SK-N-SH treated with all-trans-retinoic acid at 6 μM for 48 hours (cell line): ENCODE measurements around the gene IER3.

Source experiments
- ATAC-seq: fragments of 200-7000 bp; cut with Tn5 transposase; 3 replicates; pipeline ENCODE4 v1.9.1; 2020; ENCODE audit warnings: mild to moderate bottlenecking, moderate library complexity
- ARNTL ChIP-seq: fragments of 450-650 bp; formaldehyde crosslinking; IDR thresholded peaks from 2 replicates; pipeline ENCODE4 v1.5.0; 2020; ENCODE audit warnings: low read depth, mild to moderate bottlenecking, moderate library complexity, borderline replicate concordance
- BACH2 ChIP-seq: fragments of 250-450 bp; sonication (Bioruptor Pico); IDR thresholded peaks from 2 replicates; pipeline ENCODE4 v1.9.0; 2021; ENCODE audit warnings: mild to moderate bottlenecking, borderline replicate concordance
- CSDC2 ChIP-seq: fragments of 250-450 bp; sonication (Bioruptor Pico); IDR thresholded peaks from 2 replicates; pipeline ENCODE4 v1.5.0; 2020; ENCODE audit warnings: mild to moderate bottlenecking, moderate library complexity
- ESRRG ChIP-seq: fragments of 250-450 bp; sonication (Bioruptor Pico); IDR thresholded peaks from 2 replicates; pipeline ENCODE4 v1.6.1; 2021; ENCODE audit warnings: mild to moderate bottlenecking
- GLIS3 ChIP-seq: fragments of 250-450 bp; sonication (Bioruptor Pico); IDR thresholded peaks from 2 replicates; pipeline ENCODE4 v1.5.0; 2020; ENCODE audit warnings: mild to moderate bottlenecking, moderate library complexity
- ISL1 ChIP-seq: fragments of 250-450 bp; sonication (Bioruptor Pico); IDR thresholded peaks from 2 replicates; pipeline ENCODE4 v2.1.2; 2022; ENCODE audit warnings: mild to moderate bottlenecking, moderate library complexity
- OSR1 ChIP-seq: fragments of 250-450 bp; sonication (Bioruptor Pico); IDR thresholded peaks from 2 replicates; pipeline ENCODE4 v1.8.0; 2022; ENCODE audit warnings: moderate library complexity, mild to moderate bottlenecking, inconsistent platforms
- PPARA ChIP-seq: fragments of 250-450 bp; sonication (Bioruptor Pico); IDR thresholded peaks from 2 replicates; pipeline ENCODE4 v1.5.0; 2020; ENCODE audit warnings: mild to moderate bottlenecking, borderline replicate concordance
- RARB ChIP-seq: fragments of 250-450 bp; sonication (Bioruptor Pico); IDR thresholded peaks from 2 replicates; pipeline ENCODE4 v1.8.0; 2021; ENCODE audit warnings: mild to moderate bottlenecking, moderate library complexity
- SNAI2 ChIP-seq: fragments of 250-450 bp; sonication (Bioruptor Pico); IDR thresholded peaks from 2 replicates; pipeline ENCODE4 v1.5.0; 2020; ENCODE audit warnings: mild to moderate bottlenecking, moderate library complexity
- TCF4 ChIP-seq: fragments of 250-450 bp; sonication (Bioruptor Pico); IDR thresholded peaks from 2 replicates; pipeline ENCODE4 v1.8.0; 2021; ENCODE audit warnings: mild to moderate bottlenecking, moderate library complexity, borderline replicate concordance
- TOX ChIP-seq: fragments of 250-450 bp; sonication (Bioruptor Pico); IDR thresholded peaks from 2 replicates; pipeline ENCODE4 v1.8.0; 2021; ENCODE audit warnings: mild to moderate bottlenecking, moderate library complexity, borderline replicate concordance
- ZC3H10 ChIP-seq: fragments of 250-450 bp; sonication (Bioruptor Pico); IDR thresholded peaks from 2 replicates; pipeline ENCODE4 v1.5.1; 2021; ENCODE audit warnings: mild to moderate bottlenecking, moderate library complexity
- ZFP3 ChIP-seq: fragments of 250-450 bp; sonication (Bioruptor Pico); IDR thresholded peaks from 2 replicates; pipeline ENCODE4 v1.5.0; 2020; ENCODE audit warnings: mild to moderate bottlenecking, moderate library complexity
- ZFP30 ChIP-seq: fragments of 450-650 bp; formaldehyde crosslinking; IDR thresholded peaks from 2 replicates; pipeline ENCODE4 v1.5.0; 2022; ENCODE audit warnings: mild to moderate bottlenecking, moderate library complexity
- ZNF70 ChIP-seq: fragments of 450-650 bp; formaldehyde crosslinking; IDR thresholded peaks from 2 replicates; pipeline ENCODE4 v1.5.0; 2020; ENCODE audit warnings: mild to moderate bottlenecking, moderate library complexity
- TF ChIP-seq, protein P1 (sequence below): fragments of 250-450 bp; sonication (Bioruptor Pico); IDR thresholded peaks from 2 replicates; pipeline ENCODE4 v1.5.1; 2020; ENCODE audit warnings: low read depth, mild to moderate bottlenecking, moderate library complexity
- TF ChIP-seq, protein P2 (sequence below): fragments of 250-450 bp; sonication (Bioruptor Pico); IDR thresholded peaks from 2 replicates; pipeline ENCODE4 v1.5.0; 2020; ENCODE audit warnings: mild to moderate bottlenecking, moderate library complexity
- TF ChIP-seq, protein P3 (sequence below): fragments of 250-450 bp; sonication (Bioruptor Pico); IDR thresholded peaks from 2 replicates; pipeline ENCODE4 v1.8.0; 2020; ENCODE audit warnings: mild to moderate bottlenecking, moderate library complexity, borderline replicate concordance
- TF ChIP-seq, protein P4 (sequence below): fragments of 250-450 bp; sonication (Bioruptor Pico); IDR thresholded peaks from 2 replicates; pipeline ENCODE4 v1.8.0; 2021; ENCODE audit warnings: low read depth, mild to moderate bottlenecking, moderate library complexity, borderline replicate concordance

IER3 gene

DNA sequence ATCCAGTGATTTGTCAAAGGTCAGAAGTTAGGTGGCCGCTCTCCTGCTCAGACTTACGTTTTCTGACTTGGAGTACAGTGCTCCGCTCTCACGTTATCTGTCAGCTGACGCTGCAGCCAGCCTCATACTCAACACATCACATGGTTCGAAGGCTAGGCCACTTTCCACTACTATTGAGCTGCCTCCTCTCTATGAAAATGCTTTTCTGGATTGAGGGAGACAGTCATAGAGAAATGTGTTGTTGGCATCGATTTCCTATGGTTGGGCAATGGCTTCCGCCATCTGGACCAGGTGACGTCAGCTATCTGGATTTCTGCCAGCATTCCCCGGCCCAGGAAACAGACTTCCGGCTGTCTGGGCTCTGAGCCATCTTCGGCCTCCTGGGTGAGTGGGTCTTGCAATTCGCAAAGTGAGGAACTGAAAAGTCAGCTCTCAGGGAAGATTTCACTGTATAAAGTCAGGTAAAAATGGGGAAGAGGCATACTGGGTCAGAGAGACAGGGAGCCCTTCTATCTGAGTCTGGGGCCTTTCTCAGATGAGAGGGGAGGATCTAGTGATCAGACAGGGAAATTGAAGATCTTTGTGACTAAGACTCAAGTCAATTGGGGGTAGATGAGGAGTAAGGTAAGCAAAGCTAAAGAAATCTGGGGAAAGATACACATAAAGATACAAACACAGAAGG, 37.5 kb upstream of the IER3 start:
- peak; percentile 88 for ATAC-seq
- TF ChIP-seq, protein P1, sequence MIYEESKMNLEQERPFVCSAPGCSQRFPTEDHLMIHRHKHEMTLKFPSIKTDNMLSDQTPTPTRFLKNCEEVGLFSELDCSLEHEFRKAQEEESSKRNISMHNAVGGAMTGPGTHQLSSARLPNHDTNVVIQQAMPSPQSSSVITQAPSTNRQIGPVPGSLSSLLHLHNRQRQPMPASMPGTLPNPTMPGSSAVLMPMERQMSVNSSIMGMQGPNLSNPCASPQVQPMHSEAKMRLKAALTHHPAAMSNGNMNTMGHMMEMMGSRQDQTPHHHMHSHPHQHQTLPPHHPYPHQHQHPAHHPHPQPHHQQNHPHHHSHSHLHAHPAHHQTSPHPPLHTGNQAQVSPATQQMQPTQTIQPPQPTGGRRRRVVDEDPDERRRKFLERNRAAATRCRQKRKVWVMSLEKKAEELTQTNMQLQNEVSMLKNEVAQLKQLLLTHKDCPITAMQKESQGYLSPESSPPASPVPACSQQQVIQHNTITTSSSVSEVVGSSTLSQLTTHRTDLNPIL = peak; percentile 69; the same call in 1 of the 2 replicates
- TF ChIP-seq ARNTL (no peak), ZNF70 (CRISPR knock-in tag) (no peak), ZFP30 (CRISPR knock-in tag) (no peak), ISL1 (CRISPR knock-in tag) (peak; percentile 81), TCF4 (CRISPR knock-in tag) (peak; percentile 88), BACH2 (CRISPR knock-in tag) (peak; percentile 53; the same call in 1 of the 2 replicates), SNAI2 (CRISPR knock-in tag) (peak; percentile 85; the same call in 1 of the 2 replicates), ESRRG (CRISPR knock-in tag) (no peak), ZFP3 (CRISPR knock-in tag) (peak; percentile 74; the same call in 1 of the 2 replicates), TOX (CRISPR knock-in tag) (no peak)
- TF ChIP-seq, protein P2, sequence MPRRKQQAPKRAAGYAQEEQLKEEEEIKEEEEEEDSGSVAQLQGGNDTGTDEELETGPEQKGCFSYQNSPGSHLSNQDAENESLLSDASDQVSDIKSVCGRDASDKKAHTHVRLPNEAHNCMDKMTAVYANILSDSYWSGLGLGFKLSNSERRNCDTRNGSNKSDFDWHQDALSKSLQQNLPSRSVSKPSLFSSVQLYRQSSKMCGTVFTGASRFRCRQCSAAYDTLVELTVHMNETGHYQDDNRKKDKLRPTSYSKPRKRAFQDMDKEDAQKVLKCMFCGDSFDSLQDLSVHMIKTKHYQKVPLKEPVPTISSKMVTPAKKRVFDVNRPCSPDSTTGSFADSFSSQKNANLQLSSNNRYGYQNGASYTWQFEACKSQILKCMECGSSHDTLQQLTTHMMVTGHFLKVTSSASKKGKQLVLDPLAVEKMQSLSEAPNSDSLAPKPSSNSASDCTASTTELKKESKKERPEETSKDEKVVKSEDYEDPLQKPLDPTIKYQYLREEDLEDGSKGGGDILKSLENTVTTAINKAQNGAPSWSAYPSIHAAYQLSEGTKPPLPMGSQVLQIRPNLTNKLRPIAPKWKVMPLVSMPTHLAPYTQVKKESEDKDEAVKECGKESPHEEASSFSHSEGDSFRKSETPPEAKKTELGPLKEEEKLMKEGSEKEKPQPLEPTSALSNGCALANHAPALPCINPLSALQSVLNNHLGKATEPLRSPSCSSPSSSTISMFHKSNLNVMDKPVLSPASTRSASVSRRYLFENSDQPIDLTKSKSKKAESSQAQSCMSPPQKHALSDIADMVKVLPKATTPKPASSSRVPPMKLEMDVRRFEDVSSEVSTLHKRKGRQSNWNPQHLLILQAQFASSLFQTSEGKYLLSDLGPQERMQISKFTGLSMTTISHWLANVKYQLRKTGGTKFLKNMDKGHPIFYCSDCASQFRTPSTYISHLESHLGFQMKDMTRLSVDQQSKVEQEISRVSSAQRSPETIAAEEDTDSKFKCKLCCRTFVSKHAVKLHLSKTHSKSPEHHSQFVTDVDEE (CRISPR knock-in tag) = peak; percentile 71

DNA sequence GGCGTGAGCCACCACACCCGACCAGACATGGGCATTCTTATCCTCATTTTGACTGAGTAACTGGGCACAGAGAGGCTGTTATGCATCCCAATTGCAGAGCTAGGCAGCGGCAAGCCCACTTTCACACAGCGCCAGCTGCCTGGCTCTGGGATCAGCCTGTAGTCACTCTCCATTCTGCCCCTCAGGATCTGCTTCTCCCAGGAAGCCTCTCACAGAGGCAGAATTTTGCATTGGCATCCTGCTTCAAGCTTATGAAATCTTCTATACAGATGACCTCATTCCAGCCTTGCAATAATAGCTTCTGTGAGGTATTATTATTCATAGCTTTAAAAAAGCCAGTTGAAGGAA, 37.0 kb upstream of the IER3 start:
- no peak for TF ChIP-seq ZC3H10 (CRISPR knock-in tag)
- no peak for TF ChIP-seq OSR1 (CRISPR knock-in tag)
- TF ChIP-seq, protein P2 (CRISPR knock-in tag) = no peak
- TF ChIP-seq ARNTL = no peak
- no peak for TF ChIP-seq RARB
- no peak for TF ChIP-seq TOX (CRISPR knock-in tag)
- no peak for TF ChIP-seq PPARA (CRISPR knock-in tag)
- TF ChIP-seq ZFP30 (CRISPR knock-in tag) = no peak
- no peak for TF ChIP-seq BACH2 (CRISPR knock-in tag)
- TF ChIP-seq SNAI2 (CRISPR knock-in tag) = no peak
- no peak for TF ChIP-seq TCF4 (CRISPR knock-in tag)
- no peak for TF ChIP-seq CSDC2 (CRISPR knock-in tag)
- TF ChIP-seq, protein P3, sequence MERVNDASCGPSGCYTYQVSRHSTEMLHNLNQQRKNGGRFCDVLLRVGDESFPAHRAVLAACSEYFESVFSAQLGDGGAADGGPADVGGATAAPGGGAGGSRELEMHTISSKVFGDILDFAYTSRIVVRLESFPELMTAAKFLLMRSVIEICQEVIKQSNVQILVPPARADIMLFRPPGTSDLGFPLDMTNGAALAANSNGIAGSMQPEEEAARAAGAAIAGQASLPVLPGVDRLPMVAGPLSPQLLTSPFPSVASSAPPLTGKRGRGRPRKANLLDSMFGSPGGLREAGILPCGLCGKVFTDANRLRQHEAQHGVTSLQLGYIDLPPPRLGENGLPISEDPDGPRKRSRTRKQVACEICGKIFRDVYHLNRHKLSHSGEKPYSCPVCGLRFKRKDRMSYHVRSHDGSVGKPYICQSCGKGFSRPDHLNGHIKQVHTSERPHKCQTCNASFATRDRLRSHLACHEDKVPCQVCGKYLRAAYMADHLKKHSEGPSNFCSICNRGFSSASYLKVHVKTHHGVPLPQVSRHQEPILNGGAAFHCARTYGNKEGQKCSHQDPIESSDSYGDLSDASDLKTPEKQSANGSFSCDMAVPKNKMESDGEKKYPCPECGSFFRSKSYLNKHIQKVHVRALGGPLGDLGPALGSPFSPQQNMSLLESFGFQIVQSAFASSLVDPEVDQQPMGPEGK (CRISPR knock-in tag) = no peak
- no peak for TF ChIP-seq ZFP3 (CRISPR knock-in tag)
- no peak for TF ChIP-seq GLIS3 (CRISPR knock-in tag)
- TF ChIP-seq, protein P4, sequence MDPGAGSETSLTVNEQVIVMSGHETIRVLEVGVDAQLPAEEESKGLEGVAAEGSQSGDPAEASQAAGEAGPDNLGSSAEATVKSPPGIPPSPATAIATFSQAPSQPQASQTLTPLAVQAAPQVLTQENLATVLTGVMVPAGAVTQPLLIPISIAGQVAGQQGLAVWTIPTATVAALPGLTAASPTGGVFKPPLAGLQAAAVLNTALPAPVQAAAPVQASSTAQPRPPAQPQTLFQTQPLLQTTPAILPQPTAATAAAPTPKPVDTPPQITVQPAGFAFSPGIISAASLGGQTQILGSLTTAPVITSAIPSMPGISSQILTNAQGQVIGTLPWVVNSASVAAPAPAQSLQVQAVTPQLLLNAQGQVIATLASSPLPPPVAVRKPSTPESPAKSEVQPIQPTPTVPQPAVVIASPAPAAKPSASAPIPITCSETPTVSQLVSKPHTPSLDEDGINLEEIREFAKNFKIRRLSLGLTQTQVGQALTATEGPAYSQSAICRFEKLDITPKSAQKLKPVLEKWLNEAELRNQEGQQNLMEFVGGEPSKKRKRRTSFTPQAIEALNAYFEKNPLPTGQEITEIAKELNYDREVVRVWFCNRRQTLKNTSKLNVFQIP (CRISPR knock-in tag) = no peak
- no peak for TF ChIP-seq ESRRG (CRISPR knock-in tag)
- TF ChIP-seq, all 23 proteins: peak for 0
- ATAC-seq = peak; percentile 44
